ENCODE results near the gene RPL27. TPM values are rescaled to one million over a fixed set of nuclear protein-coding genes. Genes with fewer than 3 reads are reported as not detected.

RPL27 gene
- polyA plus RNA-seq, 4 donors: 1,737 to 4,151 (median 2,370) TPM

GRCh38 chr17:43040655-43041054 is 42.4 kb downstream of the RPL27 start:
- Histone ChIP-seq H3K27ac (ENCODE audit: low read depth in 1 of 3, low read length in 2 of 3) (no peak overlapping the region), H3K36me3 (ENCODE audit: control insufficient read depth in 3 of 3, insufficient read depth in 2 of 3, low read depth in 1 of 3, low read length in 3 of 3) (peaks cover 0 to 2% (median 0%) of the 10 kb centered on the region in 3 donors), H3K9me3 (ENCODE audit: control insufficient read depth in 2 of 2, insufficient read depth in 1 of 2, low read depth in 1 of 2, low read length in 1 of 2) (no peaks in the 10 kb centered on the region), H3K27me3 (ENCODE audit: control insufficient read depth in 3 of 3, insufficient read depth in 3 of 3, low read length in 3 of 3) (no peaks in the 10 kb centered on the region), H3K4me1 (ENCODE audit: control insufficient read depth in 3 of 3, insufficient read depth in 2 of 3, low read depth in 1 of 3, low read length in 2 of 3) (peaks cover 0 to 12% (median 0%) of the 10 kb centered on the region in 3 donors), H3K4me3 (ENCODE audit: low read depth in 1 of 3, low read length in 3 of 3) (no peak overlapping the region)
- FAIRE-seq (no peak), DNase-seq (peak in 1 of 2 donors; percentile 46)
- 69 to 83% (median 80%) methylated on average over 2 of the region's 2 CpGs for WGBS, 3 donors

GRCh38 chr17:43042025-43042628 is 43.9 kb downstream of the RPL27 start:
- H3K4me1 ChIP-seq (ENCODE audit: control insufficient read depth in 3 of 3, insufficient read depth in 2 of 3, low read depth in 1 of 3, low read length in 2 of 3): peaks cover 0 to 12% (median 0%) of the 10 kb centered on the region in 3 donors
- DNase-seq: no peak
- no peak overlapping the region for H3K27ac ChIP-seq (ENCODE audit: low read depth in 1 of 3, low read length in 2 of 3)
- no peaks in the 10 kb centered on the region for H3K9me3 ChIP-seq (ENCODE audit: control insufficient read depth in 2 of 2, insufficient read depth in 1 of 2, low read depth in 1 of 2, low read length in 1 of 2)
- H3K27me3 ChIP-seq (ENCODE audit: control insufficient read depth in 3 of 3, insufficient read depth in 3 of 3, low read length in 3 of 3): no peaks in the 10 kb centered on the region
- FAIRE-seq: no peak
- peaks cover 0 to 2% (median 0%) of the 10 kb centered on the region in 3 donors for H3K36me3 ChIP-seq (ENCODE audit: control insufficient read depth in 3 of 3, insufficient read depth in 2 of 3, low read depth in 1 of 3, low read length in 3 of 3)
- H3K4me3 ChIP-seq (ENCODE audit: low read depth in 1 of 3, low read length in 3 of 3): no peak overlapping the region
- whole genome bisulfite sequencing, 3 donors: 77 to 87% (median 85%) methylated on average over 5 of the region's 5 CpGs

GRCh38 chr17:43043307-43043706 is 45.1 kb downstream of the RPL27 start:
- DNase-seq: no peak
- FAIRE-seq: no peak

GRCh38 chr17:43044024-43044423 is 45.8 kb downstream of the RPL27 start:
- Histone ChIP-seq H3K27ac (ENCODE audit: low read depth in 1 of 3, low read length in 2 of 3) (no peak overlapping the region), H3K27me3 (ENCODE audit: control insufficient read depth in 3 of 3, insufficient read depth in 3 of 3, low read length in 3 of 3) (no peaks in the 10 kb centered on the region), H3K9me3 (ENCODE audit: control insufficient read depth in 2 of 2, insufficient read depth in 1 of 2, low read depth in 1 of 2, low read length in 1 of 2) (no peaks in the 10 kb centered on the region), H3K36me3 (ENCODE audit: control insufficient read depth in 3 of 3, insufficient read depth in 2 of 3, low read depth in 1 of 3, low read length in 3 of 3) (peaks cover 0 to 10% (median 2%) of the 10 kb centered on the region in 3 donors), H3K4me1 (ENCODE audit: control insufficient read depth in 3 of 3, insufficient read depth in 2 of 3, low read depth in 1 of 3, low read length in 2 of 3) (peaks cover 0 to 8% (median 0%) of the 10 kb centered on the region in 3 donors), H3K4me3 (ENCODE audit: low read depth in 1 of 3, low read length in 3 of 3) (no peak overlapping the region)
- WGBS, 3 donors: 87 to 94% (median 89%) methylated on average over 4 of the region's 4 CpGs
- no peak for FAIRE-seq
- no peak for DNase-seq

More at GRCh38 chr17:43043307-43043706, 45.1 kb downstream of the RPL27 start:
- H3K36me3 ChIP-seq (ENCODE audit: control insufficient read depth in 3 of 3, insufficient read depth in 2 of 3, low read depth in 1 of 3, low read length in 3 of 3): peaks cover 0 to 7% (median 0%) of the 10 kb centered on the region in 3 donors
- H3K27me3 ChIP-seq (ENCODE audit: control insufficient read depth in 3 of 3, insufficient read depth in 3 of 3, low read length in 3 of 3): no peaks in the 10 kb centered on the region
- no peaks in the 10 kb centered on the region for H3K9me3 ChIP-seq (ENCODE audit: control insufficient read depth in 2 of 2, insufficient read depth in 1 of 2, low read depth in 1 of 2, low read length in 1 of 2)
- peaks cover 0 to 8% (median 0%) of the 10 kb centered on the region in 3 donors for H3K4me1 ChIP-seq (ENCODE audit: control insufficient read depth in 3 of 3, insufficient read depth in 2 of 3, low read depth in 1 of 3, low read length in 2 of 3)
- H3K27ac ChIP-seq (ENCODE audit: low read depth in 1 of 3, low read length in 2 of 3): no peak overlapping the region
- no peak overlapping the region for H3K4me3 ChIP-seq (ENCODE audit: low read depth in 1 of 3, low read length in 3 of 3)

- no peaks in the 10 kb centered on the region for H3K9me3 ChIP-seq (ENCODE audit: control insufficient read depth in 2 of 2, insufficient read depth in 1 of 2, low read depth in 1 of 2, low read length in 1 of 2)
- H3K27ac ChIP-seq (ENCODE audit: low read depth in 1 of 3, low read length in 2 of 3): no peak overlapping the region
- no peaks in the 10 kb centered on the region for H3K27me3 ChIP-seq (ENCODE audit: control insufficient read depth in 3 of 3, insufficient read depth in 3 of 3, low read length in 3 of 3)
- H3K4me3 ChIP-seq (ENCODE audit: low read depth in 1 of 3, low read length in 3 of 3): no peak overlapping the region
- DNase-seq (no peak), FAIRE-seq (no peak)
- H3K4me1 ChIP-seq (ENCODE audit: control insufficient read depth in 3 of 3, insufficient read depth in 2 of 3, low read depth in 1 of 3, low read length in 2 of 3): no peaks in the 10 kb centered on the region
- WGBS, 3 donors: 93 to 100% (median 100%) methylated on average over 1 of the region's 1 CpG
- peaks cover 0 to 29% (median 2%) of the 10 kb centered on the region in 3 donors for H3K36me3 ChIP-seq (ENCODE audit: control insufficient read depth in 3 of 3, insufficient read depth in 2 of 3, low read depth in 1 of 3, low read length in 3 of 3)
Measured at GRCh38 chr17:43051969-43052368, 53.8 kb downstream of the RPL27 start.

Other genes starting within 250 kb of the RPL27 start
- gene RAMP2, start 237.2 kb upstream of the RPL27 start, polyA plus RNA-seq: 10 to 100 TPM in 2 of 4 donors, 1 to 10 TPM in 2; 1.1 to 48.2 (median 16.4) TPM
- gene VPS25, start 225.0 kb upstream of the RPL27 start, polyA plus RNA-seq: 100 to 1,000 TPM in 2 of 4 donors, 10 to 100 TPM in 2; 85.7 to 117 (median 94.3) TPM
- gene WNK4, start 217.8 kb upstream of the RPL27 start, polyA plus RNA-seq: 10 to 100 TPM in 1 of 4 donors, 1 to 10 TPM in 2, under 1 TPM in 1; 0.67 to 25.6 (median 1.5) TPM
- 100 to 1,000 TPM; 101 to 317 (median 296) TPM for gene COA3, start 199.7 kb upstream of the RPL27 start, polyA plus RNA-seq
- 1 to 10 TPM in 1 of 4 donors, under 1 TPM in 1, not detected in 2; 0.52 to 2.3 TPM for gene CNTD1, start 199.6 kb upstream of the RPL27 start, polyA plus RNA-seq
- 10 to 100 TPM; 73.5 to 96.8 (median 81.1) TPM for gene BECN1, start 174.1 kb upstream of the RPL27 start, polyA plus RNA-seq
- 10 to 100 TPM; 49.9 to 93.0 (median 61.2) TPM for gene PSME3, start 165.0 kb upstream of the RPL27 start, polyA plus RNA-seq
- gene AOC2, start 153.8 kb upstream of the RPL27 start, polyA plus RNA-seq: 1 to 10 TPM in 2 of 4 donors, under 1 TPM in 2; 0.54 to 1.3 (median 0.89) TPM
- gene AOC3, start 147.2 kb upstream of the RPL27 start, polyA plus RNA-seq: 10 to 100 TPM in 1 of 4 donors, 1 to 10 TPM in 3; 1.3 to 30.0 (median 3.1) TPM
- 10 to 100 TPM in 1 of 4 donors, 1 to 10 TPM in 3; 1.4 to 12.1 (median 4.3) TPM for gene G6PC1, start 97.6 kb upstream of the RPL27 start, polyA plus RNA-seq
- 10 to 100 TPM; 27.3 to 47.4 (median 40.5) TPM for gene AARSD1, start 34.0 kb upstream of the RPL27 start, polyA plus RNA-seq
- gene PTGES3L, start 18.3 kb upstream of the RPL27 start, polyA plus RNA-seq: 1 to 10 TPM in 2 of 4 donors, under 1 TPM in 2; 0.67 to 2.0 (median 0.94) TPM
- gene RUNDC1, start 17.9 kb upstream of the RPL27 start, polyA plus RNA-seq: 10 to 100 TPM in 1 of 4 donors, 1 to 10 TPM in 3; 7.2 to 13.9 (median 8.0) TPM
- 10 to 100 TPM; 51.5 to 62.4 (median 59.7) TPM for gene IFI35, start 8.4 kb downstream of the RPL27 start, polyA plus RNA-seq
- gene VAT1, start 24.0 kb downstream of the RPL27 start, polyA plus RNA-seq: 100 to 1,000 TPM in 1 of 4 donors, 10 to 100 TPM in 3; 20.1 to 163 (median 66.4) TPM
- gene RND2, start 26.8 kb downstream of the RPL27 start, polyA plus RNA-seq: under 1 TPM in 3 of 4 donors, not detected in 1; 0.27 to 0.67 (median 0.41) TPM
- 10 to 100 TPM in 1 of 4 donors, 1 to 10 TPM in 2, under 1 TPM in 1; 0.45 to 12.4 (median 5.5) TPM for gene BRCA1, start 126.9 kb downstream of the RPL27 start, polyA plus RNA-seq
- gene NBR1, start 172.8 kb downstream of the RPL27 start, polyA plus RNA-seq: 100 to 1,000 TPM in 1 of 4 donors, 10 to 100 TPM in 3; 42.7 to 142 (median 68.6) TPM
- gene TMEM106A, start 213.5 kb downstream of the RPL27 start, polyA plus RNA-seq: 10 to 100 TPM in 1 of 4 donors, 1 to 10 TPM in 2, under 1 TPM in 1; 0.22 to 67.2 (median 3.8) TPM
- 10 to 100 TPM in 1 of 4 donors, not detected in 3; 54.2 TPM for gene CCDC200, start 230.2 kb downstream of the RPL27 start, polyA plus RNA-seq
- not detected for gene RNU2-1, start 235.6 kb downstream of the RPL27 start, polyA plus RNA-seq

Measured in small intestine (tissue), 7 donors.